Neural progenitor cell (in vitro differentiated cells): ENCODE results near the gene SMAD6.

Source experiments
- CTCF ChIP-seq: fragments of 200-600 bp; sonication (generic); IDR thresholded peaks from 2 replicates; pipeline ENCODE4 v1.5.1; 2017; ENCODE audit warnings: antibody characterized with exemption, mild to moderate bottlenecking
- EZH2 ChIP-seq: fragments of 200-600 bp; sonication (generic); IDR thresholded peaks from 2 replicates; pipeline ENCODE4 v1.6.1; 2017; ENCODE audit warnings: antibody characterized with exemption, mild to moderate bottlenecking, moderate library complexity

GRCh38 chr15:66782785-66783184 lies 80.7 kb downstream of the SMAD6 start:
- TF ChIP-seq CTCF (no peak), EZH2 (no peak)
